GM10266 (cell line): Measurements from ENCODE around the gene NOL3.

Source experiments
- DNase-seq: peaks from one replicate; pipeline ENCODE4 v3.0.0; 2012; ENCODE audit errors: extremely low spot score
- CTCF ChIP-seq: IDR thresholded peaks from 2 replicates; pipeline ENCODE4 v1.5.1; 2012; ENCODE audit warnings: mild to moderate bottlenecking, low read depth; ENCODE audit not compliant: control insufficient read depth, insufficient read depth; ENCODE audit errors: missing control alignments

The NOL3 gene

GRCh38 chr16:67183284-67183626 is 12.9 kb downstream of the NOL3 start:
- TF ChIP-seq CTCF: no peak
- DNase-seq: no peak

- TF ChIP-seq CTCF: no peak
- peak; percentile 100 for DNase-seq
Measured at GRCh38 chr16:67183627-67184452, 13.5 kb downstream of the NOL3 start, which contains the start of gene MATCAP1. TSS of gene MATCAP1 (minus strand) at chr16:67183963. CDS start at chr16:67180610, 3,353 bp downstream.

GRCh38 chr16:67184453-67184994 is 14.2 kb downstream of the NOL3 start:
- DNase-seq: no peak
- TF ChIP-seq CTCF: no peak

GRCh38 chr16:67184995-67185650 is 14.8 kb downstream of the NOL3 start:
- peak; percentile 89 for TF ChIP-seq CTCF
- DNase-seq: peak; percentile 88

GRCh38 chr16:67185651-67186134 is 15.4 kb downstream of the NOL3 start:
- no peak for DNase-seq
- no peak for TF ChIP-seq CTCF

- TF ChIP-seq CTCF: no peak
- DNase-seq: no peak
Measured at GRCh38 chr16:67186550-67186950, 16.2 kb downstream of the NOL3 start.

GRCh38 chr16:67187175-67187890 is 17.0 kb downstream of the NOL3 start:
- DNase-seq: no peak
- no peak for TF ChIP-seq CTCF
